H54 (cell line): ENCODE data around the gene ABCA6.

Experiments
- DNase-seq: peaks from one replicate; pipeline ENCODE4 v3.0.0; 2011; ENCODE audit warnings: low spot score, mixed read lengths; ENCODE audit not compliant: insufficient read length
- FAIRE-seq: peaks from 3 replicates; lab custom pipeline; 2011; peaks lifted over from hg19 to GRCh38; lab: Jason Lieb, UNC
- POLR2A ChIP-seq: IDR thresholded peaks from 2 replicates; pipeline ENCODE4 v1.6.1; 2011; ENCODE audit warnings: low read depth, mild to moderate bottlenecking, low read length

The ABCA6 gene

DNA sequence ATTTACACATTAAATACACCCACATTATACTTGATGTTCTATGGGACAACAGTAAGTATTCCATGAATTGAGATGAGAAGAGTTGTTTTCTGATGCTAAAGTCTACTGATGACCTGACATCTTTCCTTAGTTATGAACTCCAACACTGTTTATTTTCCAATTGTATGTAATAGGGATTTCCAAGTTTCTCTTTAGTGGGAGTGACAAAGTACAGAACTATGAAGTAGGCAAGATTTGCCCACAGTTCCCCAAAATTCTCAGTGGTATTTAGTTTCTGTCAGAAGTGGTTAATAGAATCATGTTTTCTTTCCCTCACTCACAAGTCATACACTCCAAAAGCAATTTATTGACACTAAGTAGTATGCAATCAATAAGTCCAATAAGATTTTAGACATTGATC lies 22.5 kb upstream of the ABCA6 start:
- no peak for TF ChIP-seq POLR2A
- FAIRE-seq (no peak), DNase-seq (no peak)

DNA sequence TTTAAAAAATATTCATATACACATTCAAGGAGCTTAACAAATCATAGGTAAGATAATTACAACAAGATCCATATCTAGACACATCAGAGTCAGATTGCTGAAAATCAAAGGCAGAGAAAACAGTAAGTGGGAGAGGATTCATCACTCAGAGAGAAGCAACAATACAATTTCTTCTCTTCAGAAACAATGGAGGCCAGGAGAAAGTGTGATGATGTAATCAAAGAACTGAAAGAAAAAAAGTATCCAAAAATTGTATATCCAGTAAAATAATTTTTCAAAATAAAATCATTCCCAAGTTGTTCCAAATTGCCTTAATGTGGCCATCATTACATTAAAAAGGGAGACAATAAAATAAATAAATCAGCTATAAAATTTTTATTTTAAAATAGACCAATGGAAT lies 17.7 kb upstream of the ABCA6 start:
- DNase-seq (no peak), FAIRE-seq (no peak)
- no peak for TF ChIP-seq POLR2A

DNA sequence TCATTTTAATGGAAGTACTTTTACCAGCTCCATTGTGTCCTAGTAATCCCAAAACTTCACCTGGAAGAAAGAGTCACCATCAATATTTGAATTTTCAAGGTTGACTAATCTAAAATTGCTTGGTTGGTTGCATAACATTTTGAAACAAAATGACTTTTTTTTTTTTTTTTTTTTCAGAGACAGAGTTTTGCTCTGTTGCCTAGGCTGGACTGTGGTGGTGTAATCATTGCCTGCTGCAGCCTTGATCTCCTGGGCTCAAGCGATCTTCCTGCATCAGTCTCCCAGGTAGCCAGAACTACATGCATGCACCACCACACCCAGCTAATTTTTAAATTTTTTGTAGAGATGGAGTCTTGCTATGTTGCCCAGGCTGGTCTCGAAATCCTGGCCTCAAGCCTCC lies 12.6 kb upstream of the ABCA6 start:
- FAIRE-seq (no peak), DNase-seq (no peak)
- TF ChIP-seq POLR2A, result no peak

DNA sequence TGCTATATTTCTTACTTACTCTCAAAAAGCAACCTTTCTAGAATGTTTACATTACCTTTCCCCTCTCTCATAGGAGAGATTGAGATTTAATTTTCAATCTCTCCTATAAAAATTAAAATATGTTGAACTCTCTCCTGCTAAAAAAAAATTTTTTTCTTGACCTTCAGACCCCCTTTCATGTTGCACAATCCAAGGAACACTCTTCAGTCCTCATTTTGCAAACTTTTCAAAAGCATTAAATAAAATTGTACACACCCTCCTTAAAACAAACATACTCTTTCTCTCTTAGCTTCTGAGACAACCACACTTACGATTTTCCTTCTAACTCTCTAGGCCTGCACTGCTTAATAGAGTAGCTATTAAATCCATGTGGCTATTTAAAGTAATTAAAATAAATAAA lies 8.6 kb upstream of the ABCA6 start:
- TF ChIP-seq POLR2A, result no peak
- FAIRE-seq, result no peak
- DNase-seq, result no peak

DNA sequence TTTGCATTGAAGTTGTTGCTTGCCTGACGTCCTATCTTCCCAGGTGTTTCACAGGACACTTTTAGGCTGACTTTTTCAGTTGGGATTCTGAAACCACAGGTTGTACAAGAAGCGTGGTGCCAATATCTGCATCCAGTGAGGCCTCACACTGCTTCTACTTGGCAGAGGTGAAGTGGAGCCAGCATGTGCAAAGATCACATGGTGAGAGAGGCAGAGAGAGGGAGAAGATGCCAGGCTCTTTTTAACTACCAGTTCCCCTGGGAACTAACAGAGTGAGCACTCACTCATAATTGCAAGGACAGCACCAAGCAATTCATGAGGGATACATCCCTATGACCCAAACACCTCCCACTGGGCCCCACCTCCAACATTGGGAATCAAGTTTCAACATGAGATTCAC lies 5.8 kb upstream of the ABCA6 start:
- FAIRE-seq (peak; percentile 11), DNase-seq (no peak)

DNA sequence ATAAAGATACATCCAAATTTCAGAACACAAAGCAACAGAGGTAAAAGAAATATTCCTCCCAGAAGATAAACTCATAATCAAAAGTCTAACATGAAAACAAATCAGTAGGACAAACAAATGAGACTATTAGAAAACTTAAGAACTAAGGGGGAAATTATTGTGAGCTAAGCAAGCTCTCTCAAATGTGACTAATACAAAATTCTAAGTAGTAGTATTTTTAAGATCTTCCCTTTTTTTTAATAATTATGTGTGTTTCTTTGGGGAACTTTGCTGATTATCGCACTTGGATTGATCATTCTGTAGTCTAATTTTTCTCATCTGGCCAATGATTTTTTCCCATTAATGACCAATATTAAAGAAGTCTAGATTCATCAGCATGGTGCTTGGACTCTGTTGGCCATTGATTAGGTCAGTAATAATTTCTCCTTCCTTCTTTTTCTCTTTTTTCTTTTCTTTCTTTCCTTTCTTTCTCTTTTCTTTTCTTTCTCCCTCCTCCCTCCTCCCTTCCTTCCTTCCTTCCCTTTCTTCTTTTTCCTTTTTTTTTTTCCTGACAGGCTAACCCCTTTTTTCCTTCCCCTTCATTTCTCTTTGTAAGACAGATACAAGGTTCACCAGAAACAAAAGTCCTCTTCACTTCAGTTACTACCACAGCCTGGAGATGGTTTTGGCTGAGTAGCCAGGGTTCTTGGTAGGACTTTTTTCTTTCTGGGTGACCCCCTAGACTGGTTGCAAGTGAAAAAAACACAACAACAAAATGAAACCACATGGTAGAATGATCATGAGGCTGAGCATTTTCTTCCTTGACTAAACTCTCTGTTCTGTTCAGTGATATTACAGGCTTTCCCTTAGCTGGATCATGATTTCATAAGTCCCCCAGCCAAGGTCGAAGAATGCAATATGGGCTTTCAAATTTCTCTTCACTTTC lies 2.9 kb upstream of the ABCA6 start:
- DNase-seq (no peak), FAIRE-seq (no peak)
- no peak for TF ChIP-seq POLR2A

More for the DNA sequence above, 5.8 kb upstream of the ABCA6 start:
- no peak for TF ChIP-seq POLR2A

DNA sequence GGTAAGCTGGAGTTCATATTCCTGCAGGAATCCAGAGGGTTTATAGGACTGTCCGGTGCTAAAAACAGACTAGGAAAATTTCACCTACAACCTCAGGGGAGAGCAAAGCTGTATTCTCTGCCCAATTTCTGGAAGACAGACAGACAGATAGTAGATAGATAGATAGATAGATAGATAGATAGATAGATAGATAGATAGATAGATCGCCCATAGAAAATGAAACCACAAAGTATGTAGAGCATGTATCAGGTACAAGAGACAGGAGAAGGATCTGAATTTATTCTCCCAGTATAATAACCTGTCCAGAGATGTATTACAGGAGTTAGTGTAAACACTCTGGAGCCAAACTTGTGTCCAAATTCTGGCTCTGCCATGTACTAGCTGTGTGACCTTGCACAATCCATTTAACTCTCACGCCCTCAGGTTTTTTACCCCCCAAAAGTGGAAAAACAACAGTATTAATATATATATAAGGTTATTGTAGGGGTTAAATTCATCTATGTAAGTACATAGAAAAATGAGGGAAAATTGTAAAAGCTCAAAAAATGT lies 2.1 kb upstream of the ABCA6 start:
- no peak for TF ChIP-seq POLR2A
- FAIRE-seq (no peak), DNase-seq (no peak)

DNA sequence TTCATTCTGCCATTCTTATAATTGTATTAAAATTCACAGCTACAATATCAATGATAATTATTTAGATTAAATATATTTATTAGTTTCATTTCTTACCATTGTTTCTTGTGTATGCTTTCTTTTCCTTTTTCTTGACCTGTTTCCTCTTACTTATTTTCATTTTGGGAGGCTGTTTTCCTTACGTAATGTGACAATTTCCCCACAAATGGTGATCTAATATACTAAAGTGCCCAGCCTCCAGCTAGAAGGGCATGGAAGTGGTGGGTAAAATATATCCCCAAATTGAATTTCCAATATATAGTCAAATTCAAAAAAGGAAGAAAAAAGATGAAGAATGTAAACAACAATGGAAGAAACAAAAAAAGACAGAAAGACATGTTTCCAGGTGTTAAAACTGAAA lies 1.5 kb upstream of the ABCA6 start:
- FAIRE-seq, result no peak
- TF ChIP-seq POLR2A, result no peak
- no peak for DNase-seq

DNA sequence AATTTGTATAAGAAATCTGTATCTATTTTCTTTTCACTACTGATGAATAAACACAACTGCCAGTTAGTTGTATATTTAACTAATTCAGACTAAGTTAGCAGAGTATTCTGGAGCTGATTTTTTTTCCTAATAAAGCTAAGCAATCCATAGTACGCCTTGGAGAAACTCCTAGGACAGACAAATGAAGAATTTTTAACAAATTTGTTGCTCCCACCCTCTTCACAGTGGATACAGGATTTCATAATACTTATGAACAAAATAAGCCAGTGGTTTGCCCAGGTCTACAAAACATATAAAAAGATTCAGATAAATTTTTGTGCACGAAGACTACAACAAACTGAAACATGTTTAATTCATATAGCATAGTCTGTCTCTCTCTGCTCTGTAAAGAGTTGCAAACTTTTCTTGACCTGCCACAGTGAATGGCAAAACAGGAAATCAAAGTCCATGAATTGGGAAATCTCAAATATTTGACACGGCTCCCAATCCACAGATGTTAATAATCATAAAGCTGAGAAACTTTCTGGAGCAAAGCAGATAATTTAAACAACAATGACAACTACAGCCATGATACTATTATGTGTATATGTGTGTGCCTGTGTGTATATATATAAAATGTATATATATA lies 594 bp upstream of the ABCA6 start:
- no peak for TF ChIP-seq POLR2A
- no peak for DNase-seq
- FAIRE-seq, result no peak

DNA sequence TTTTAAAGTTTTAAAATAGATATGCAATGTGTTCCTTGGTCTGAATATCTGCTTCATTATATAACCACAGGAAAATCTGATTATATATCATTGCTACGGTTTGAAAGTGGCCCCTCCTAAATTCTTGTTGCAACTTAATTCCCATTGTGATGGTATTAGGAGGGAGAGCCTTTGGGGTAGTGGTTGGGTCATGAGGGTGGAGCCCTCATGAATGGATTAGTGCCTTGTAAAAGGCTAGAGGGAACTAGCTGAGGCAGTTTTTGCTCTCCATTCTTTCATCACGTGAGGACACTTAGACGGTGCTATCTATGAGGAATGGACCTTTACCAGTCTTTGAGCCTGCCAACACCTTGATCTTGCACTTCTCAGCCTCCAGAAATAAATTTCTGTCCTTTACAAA lies 7.6 kb downstream of the ABCA6 start:
- TF ChIP-seq POLR2A, result no peak
- FAIRE-seq, result no peak
- DNase-seq, result no peak

DNA sequence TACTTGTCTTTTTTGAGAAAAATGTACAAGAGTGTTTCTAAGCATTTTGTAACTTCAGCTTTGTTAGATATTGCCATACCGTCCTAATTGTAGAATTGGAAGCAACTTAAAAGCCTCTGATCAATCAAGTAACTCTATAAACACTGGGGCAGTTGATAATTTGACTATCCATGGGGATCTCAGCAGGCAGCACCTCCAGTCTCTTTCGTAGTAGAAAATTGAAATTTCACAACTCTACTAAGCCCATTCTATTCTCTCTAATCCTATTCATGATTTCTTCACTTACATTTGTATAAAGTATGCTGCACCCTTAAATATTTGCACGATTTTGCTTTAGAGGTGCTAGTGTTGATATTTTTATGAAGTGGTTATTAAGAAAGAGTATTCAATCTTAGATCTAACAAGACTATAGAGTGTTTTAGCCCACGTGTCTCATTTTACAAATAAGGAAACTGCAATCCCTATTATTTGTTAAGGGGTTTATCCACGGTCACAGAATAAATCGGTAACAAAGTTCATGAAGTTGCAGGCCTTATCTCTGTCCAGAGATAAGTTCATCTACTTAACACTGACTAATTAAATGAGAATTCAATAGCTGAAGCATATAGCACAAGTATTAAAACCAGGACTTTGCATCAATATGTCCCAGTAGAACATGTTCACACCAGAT lies 10.9 kb downstream of the ABCA6 start:
- DNase-seq (no peak), FAIRE-seq (no peak)
- TF ChIP-seq POLR2A, result no peak

DNA sequence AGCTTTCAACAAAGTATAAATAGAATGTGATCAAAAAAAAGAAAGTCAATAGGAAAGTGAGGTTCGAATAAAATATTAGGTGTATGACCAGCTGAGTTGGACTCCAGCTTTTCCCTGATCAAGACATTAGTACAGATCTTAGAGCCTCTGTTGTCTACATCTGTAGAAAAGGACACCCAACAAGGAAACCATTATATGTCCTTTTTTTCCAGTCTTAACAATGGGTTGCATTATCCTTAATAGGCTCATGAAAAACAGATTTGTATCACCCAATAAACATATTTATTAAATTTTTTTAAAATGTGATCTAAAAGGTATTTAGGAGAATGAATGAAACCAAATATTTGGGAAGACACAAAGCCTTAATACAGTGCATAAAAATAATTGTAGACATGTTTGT lies 18.1 kb downstream of the ABCA6 start:
- DNase-seq (no peak), FAIRE-seq (no peak)
- no peak for TF ChIP-seq POLR2A

DNA sequence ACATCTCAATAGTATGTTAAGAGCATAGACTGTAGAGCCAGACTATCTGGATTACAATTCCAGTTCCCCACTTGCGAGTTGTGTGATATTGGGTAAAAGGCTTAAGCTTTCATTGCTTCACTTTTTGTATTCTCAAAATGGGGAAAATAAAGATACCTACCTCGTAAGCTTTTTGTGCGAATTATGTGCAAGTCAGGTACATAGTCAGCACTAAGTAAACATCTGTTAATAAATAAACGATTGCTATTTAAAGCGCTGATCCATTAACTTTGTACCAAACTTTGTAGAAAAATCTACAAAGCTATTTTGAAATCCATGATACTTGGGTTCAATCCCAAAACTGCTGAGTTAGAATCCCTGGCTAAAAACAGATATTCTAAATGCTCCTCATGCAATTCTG lies 19.6 kb downstream of the ABCA6 start:
- FAIRE-seq (no peak), DNase-seq (no peak)
- no peak for TF ChIP-seq POLR2A
